Measurements from ENCODE around the gene ZNF189.

ZNF189 gene

DNA sequence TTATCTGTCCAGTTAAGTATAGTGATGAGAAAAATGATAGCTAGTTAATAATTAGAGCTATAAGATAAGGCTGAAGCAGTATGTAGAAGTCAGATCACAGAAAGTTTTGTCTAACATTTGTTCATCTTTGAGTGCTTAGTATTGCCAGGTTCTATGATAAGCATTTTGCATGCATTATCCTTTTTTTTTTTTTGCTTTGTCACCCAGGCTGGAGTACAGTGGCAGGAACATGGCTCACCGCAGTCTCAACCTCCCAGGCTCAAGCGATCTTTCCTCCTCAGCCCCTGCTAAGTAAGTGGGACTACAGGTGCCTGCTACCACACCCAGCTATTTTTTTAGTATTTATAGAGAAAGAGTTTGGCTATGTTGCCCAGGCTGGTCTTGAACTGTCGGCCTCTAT, 31.3 kb upstream of the ZNF189 start:
- Histone ChIP-seq H3K4me3 (ENCODE audit: low read length) (no peak overlapping the region), H3K27ac (ENCODE audit: low read length) (no peak overlapping the region), H3K4me2 (ENCODE audit: low read length) (no peak overlapping the region), H4K20me1 (ENCODE audit: insufficient read depth, low read length) (no peaks in the 10 kb centered on the region), H3K36me3 (replicated peaks; ENCODE audit: low read depth, low read length) (no peaks in the 10 kb centered on the region), H3K27me3 (ENCODE audit: low read depth, low read length) (no peaks in the 10 kb centered on the region), H3K79me2 (ENCODE audit: low read length) (no peaks in the 10 kb centered on the region), H3K9ac (ENCODE audit: low read length) (no peak overlapping the region), H3K9me3 (ENCODE audit: insufficient read depth, low read length) (no peaks in the 10 kb centered on the region), H2AFZ (ENCODE audit: low read depth, low read length) (no peak overlapping the region), H3K4me1 (ENCODE audit: low read length) (no peaks in the 10 kb centered on the region)
- TF ChIP-seq EZH2phosphoT487 (IDR thresholded peaks at IDR 0.05; ENCODE audit: low read depth) = no peak
- no peak for TF ChIP-seq CTCF (IDR thresholded peaks at IDR 0.05; ENCODE audit: low read depth, low read length)

GRCh38 chr9:101369286-101369685, 29.4 kb upstream of the ZNF189 start:
- H4K20me1 ChIP-seq (ENCODE audit: insufficient read depth, low read length) = no peaks in the 10 kb centered on the region

GRCh38 chr9:101369884-101370531, 28.6 kb upstream of the ZNF189 start:
- Histone ChIP-seq H2AFZ (ENCODE audit: low read depth, low read length) (no peak overlapping the region), H4K20me1 (ENCODE audit: insufficient read depth, low read length) (no peaks in the 10 kb centered on the region), H3K4me2 (ENCODE audit: low read length) (no peak overlapping the region), H3K36me3 (replicated peaks; ENCODE audit: low read depth, low read length) (no peaks in the 10 kb centered on the region), H3K9ac (ENCODE audit: low read length) (no peak overlapping the region), H3K27me3 (ENCODE audit: low read depth, low read length) (no peaks in the 10 kb centered on the region), H3K27ac (ENCODE audit: low read length) (no peak overlapping the region), H3K4me3 (ENCODE audit: low read length) (no peak overlapping the region), H3K9me3 (ENCODE audit: insufficient read depth, low read length) (no peaks in the 10 kb centered on the region), H3K4me1 (ENCODE audit: low read length) (no peaks in the 10 kb centered on the region), H3K79me2 (ENCODE audit: low read length) (no peaks in the 10 kb centered on the region)
- TF ChIP-seq EZH2phosphoT487 (IDR thresholded peaks at IDR 0.05; ENCODE audit: low read depth) (no peak), CTCF (IDR thresholded peaks at IDR 0.05; ENCODE audit: low read depth, low read length) (no peak)

More at GRCh38 chr9:101369286-101369685, 29.4 kb upstream of the ZNF189 start:
- Histone ChIP-seq H3K4me1 (ENCODE audit: low read length) (no peaks in the 10 kb centered on the region), H3K9ac (ENCODE audit: low read length) (no peak overlapping the region), H3K4me2 (ENCODE audit: low read length) (no peak overlapping the region), H2AFZ (ENCODE audit: low read depth, low read length) (no peak overlapping the region), H3K4me3 (ENCODE audit: low read length) (no peak overlapping the region), H3K9me3 (ENCODE audit: insufficient read depth, low read length) (no peaks in the 10 kb centered on the region), H3K27ac (ENCODE audit: low read length) (no peak overlapping the region), H3K36me3 (replicated peaks; ENCODE audit: low read depth, low read length) (no peaks in the 10 kb centered on the region), H3K79me2 (ENCODE audit: low read length) (no peaks in the 10 kb centered on the region), H3K27me3 (ENCODE audit: low read depth, low read length) (no peaks in the 10 kb centered on the region)
- TF ChIP-seq CTCF (IDR thresholded peaks at IDR 0.05; ENCODE audit: low read depth, low read length) (no peak), EZH2phosphoT487 (IDR thresholded peaks at IDR 0.05; ENCODE audit: low read depth) (no peak)

DNA sequence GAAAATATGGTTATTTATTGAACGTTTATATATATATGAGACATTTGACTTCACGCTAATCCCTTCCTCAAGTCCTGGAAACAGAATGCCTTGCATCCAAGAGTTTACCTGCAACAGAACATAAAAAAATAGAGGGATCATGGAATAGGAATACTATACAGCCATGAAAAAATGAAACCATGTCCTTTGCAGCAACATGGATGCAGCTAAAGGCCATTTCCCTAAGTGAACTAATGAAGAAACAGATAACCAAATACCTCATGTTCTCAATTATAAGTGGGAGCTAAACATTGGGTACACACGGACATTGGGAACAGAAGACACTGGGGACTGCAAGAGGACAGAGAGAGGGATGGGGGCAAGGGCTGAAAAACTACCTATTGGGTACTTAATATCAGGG, 26.8 kb upstream of the ZNF189 start:
- no peaks in the 10 kb centered on the region for H3K36me3 ChIP-seq (replicated peaks; ENCODE audit: low read depth, low read length)
- H3K9me3 ChIP-seq (ENCODE audit: insufficient read depth, low read length) = no peaks in the 10 kb centered on the region
- H3K27ac ChIP-seq (ENCODE audit: low read length) = no peak overlapping the region
- H3K4me2 ChIP-seq (ENCODE audit: low read length) = no peak overlapping the region
- TF ChIP-seq EZH2phosphoT487 (IDR thresholded peaks at IDR 0.05; ENCODE audit: low read depth) (no peak), CTCF (IDR thresholded peaks at IDR 0.05; ENCODE audit: low read depth, low read length) (no peak)
- H3K4me1 ChIP-seq (ENCODE audit: low read length) = no peaks in the 10 kb centered on the region
- H3K9ac ChIP-seq (ENCODE audit: low read length) = no peak overlapping the region
- no peak overlapping the region for H2AFZ ChIP-seq (ENCODE audit: low read depth, low read length)
- H4K20me1 ChIP-seq (ENCODE audit: insufficient read depth, low read length) = no peaks in the 10 kb centered on the region
- no peaks in the 10 kb centered on the region for H3K27me3 ChIP-seq (ENCODE audit: low read depth, low read length)
- no peak overlapping the region for H3K4me3 ChIP-seq (ENCODE audit: low read length)
- no peaks in the 10 kb centered on the region for H3K79me2 ChIP-seq (ENCODE audit: low read length)

Data from OCI-LY3 (cell line).